SJCRH30 (cell line): ENCODE measurements around the gene TIMP3. TPM values are rescaled to one million over a fixed set of nuclear protein-coding genes. Genes with fewer than 3 reads are reported as not detected.

ENCODE experiments used
- DNase-seq, 2 experiments: peaks; one replicate each; pipeline ENCODE4 v3.0.0-alpha.2; 2015 to 2020
- H3K27ac ChIP-seq: fragments of 250-450 bp; sonication (Bioruptor Pico); 2 replicates; pipeline ENCODE4 v1.5.1; 2020; ENCODE audit warnings: mild to moderate bottlenecking, moderate library complexity
- H3K27me3 ChIP-seq: fragments of 250-450 bp; sonication (Bioruptor Pico); 2 replicates; pipeline ENCODE4 v1.5.1; 2020; ENCODE audit warnings: mild to moderate bottlenecking, moderate library complexity
- H3K36me3 ChIP-seq: fragments of 250-450 bp; sonication (Bioruptor Pico); 2 replicates; pipeline ENCODE4 v1.5.1; 2020; ENCODE audit warnings: mild to moderate bottlenecking, moderate library complexity
- H3K4me1 ChIP-seq: fragments of 250-450 bp; sonication (Bioruptor Pico); 2 replicates; pipeline ENCODE4 v1.5.1; 2020; ENCODE audit warnings: mild to moderate bottlenecking, moderate library complexity
- H3K4me3 ChIP-seq: fragments of 250-450 bp; sonication (Bioruptor Pico); 2 replicates; pipeline ENCODE4 v1.5.1; 2020; ENCODE audit warnings: mild to moderate bottlenecking, moderate library complexity
- H3K9me3 ChIP-seq: fragments of 250-450 bp; sonication (Bioruptor Pico); replicated peaks from 2 replicates; pipeline ENCODE4 v1.5.1; 2020; ENCODE audit warnings: mild to moderate bottlenecking, moderate library complexity
- total RNA-seq: library from RNA; depleted of rRNA; stranded (reverse); fragments of >200 nt; shearing (Covaris generic); gene quantifications from 2 replicates; pipeline ENCODE4 v1.2.3, GENCODE V29; 2014

The TIMP3 gene
- total RNA-seq, 1 experiment from 2014 or later, result 35.0 TPM

DNA sequence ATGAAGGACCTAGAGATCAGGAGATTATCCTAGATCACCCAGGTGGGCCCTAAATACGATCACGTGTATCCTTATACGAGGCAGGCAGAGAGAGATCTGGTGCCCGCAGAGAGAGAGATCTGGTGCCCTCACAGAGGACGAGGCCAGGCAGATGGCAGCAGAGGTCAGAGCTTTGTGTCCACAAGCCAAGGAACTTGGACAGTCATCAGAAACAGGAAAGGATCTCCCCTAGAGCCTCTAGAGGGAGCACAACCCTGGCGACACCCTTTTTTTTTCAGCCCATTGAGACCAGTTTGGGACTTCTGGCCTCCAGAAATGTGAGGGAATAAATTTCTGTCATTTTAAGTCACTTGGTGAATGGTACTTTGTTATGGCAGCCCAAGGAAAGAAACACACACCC, 25.5 kb upstream of the TIMP3 start:
- Histone ChIP-seq H3K4me1 (peaks cover 3% of the 10 kb centered on the region; the same call in 1 of the 2 replicates), H3K27ac (no peak overlapping the region), H3K4me3 (no peak overlapping the region), H3K9me3 (no peaks in the 10 kb centered on the region), H3K27me3 (no peaks in the 10 kb centered on the region), H3K36me3 (no peaks in the 10 kb centered on the region)
- DNase-seq, result no peak

DNA sequence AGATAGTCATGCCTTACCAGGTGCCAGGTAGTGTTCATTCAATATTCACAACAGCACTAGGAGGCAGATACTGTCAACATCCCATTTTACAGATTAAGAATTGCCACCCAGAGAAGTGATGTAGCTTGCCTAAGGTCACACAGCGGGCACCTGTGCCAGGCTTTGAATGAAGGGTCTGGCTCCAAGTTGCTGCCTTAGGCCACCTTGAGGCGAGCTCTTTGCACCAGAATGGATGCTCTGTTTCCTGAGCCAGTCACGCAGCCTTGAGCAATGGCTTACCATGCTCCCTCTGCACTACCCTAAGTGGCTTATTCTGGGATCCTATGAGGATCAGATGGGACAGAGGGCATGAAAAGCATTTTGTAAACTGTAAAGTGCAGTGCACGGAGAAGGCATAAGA, 25.1 kb upstream of the TIMP3 start:
- Histone ChIP-seq H3K27ac (no peak overlapping the region), H3K4me3 (no peak overlapping the region)

DNA sequence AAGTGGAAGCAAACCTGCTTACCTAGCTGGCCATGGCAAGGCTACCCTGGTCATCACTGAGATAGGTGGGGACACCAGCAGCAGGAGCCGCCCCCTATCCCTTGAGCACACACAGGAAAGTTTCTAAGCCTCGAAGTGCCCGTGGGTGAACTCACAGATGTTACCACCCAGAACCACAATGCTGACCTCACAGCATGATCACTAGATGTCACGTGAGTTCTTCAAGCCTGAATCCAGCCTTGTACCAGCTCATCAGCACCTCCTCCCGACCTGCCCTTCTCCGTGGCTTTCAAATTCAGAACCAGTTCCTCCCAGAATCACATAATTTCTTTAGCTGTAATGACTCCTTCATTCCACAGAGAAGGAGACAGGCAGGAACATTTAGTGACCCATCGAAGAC, 24.7 kb upstream of the TIMP3 start:
- H3K9me3 ChIP-seq, result no peaks in the 10 kb centered on the region
- no peak overlapping the region for H3K4me3 ChIP-seq
- H3K27me3 ChIP-seq, result no peaks in the 10 kb centered on the region
- H3K36me3 ChIP-seq, result no peaks in the 10 kb centered on the region
- peaks cover 3% of the 10 kb centered on the region; the same call in 1 of the 2 replicates for H3K4me1 ChIP-seq
- DNase-seq, result peak in 1 of 2 experiments; percentile 26
- H3K27ac ChIP-seq, result no peak overlapping the region

More for the DNA sequence above, 25.1 kb upstream of the TIMP3 start:
- Histone ChIP-seq H3K9me3 (no peaks in the 10 kb centered on the region), H3K36me3 (no peaks in the 10 kb centered on the region), H3K27me3 (no peaks in the 10 kb centered on the region), H3K4me1 (peaks cover 3% of the 10 kb centered on the region; the same call in 1 of the 2 replicates)
- DNase-seq, result no peak

DNA sequence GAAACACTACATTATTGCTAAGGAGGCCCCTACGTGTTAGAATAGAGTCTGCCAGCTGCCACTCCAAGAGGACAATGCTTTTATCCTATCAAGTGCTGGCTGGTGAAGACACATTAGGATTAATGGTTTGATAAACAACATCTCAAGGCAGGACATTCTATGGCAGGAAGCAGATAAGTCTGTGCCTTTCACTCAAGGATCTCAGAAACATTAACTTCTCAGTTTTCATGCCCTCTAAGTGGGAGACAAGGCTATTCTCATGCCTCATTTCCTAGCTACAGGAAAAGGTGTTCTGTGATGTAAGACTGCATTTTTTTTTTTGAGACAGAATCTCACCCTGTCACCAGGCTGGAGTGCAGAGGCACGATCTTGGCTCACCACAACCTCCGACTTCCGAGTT, 23.5 kb upstream of the TIMP3 start:
- no peak overlapping the region for H3K4me3 ChIP-seq
- H3K27ac ChIP-seq, result no peak overlapping the region
- DNase-seq, result no peak

DNA sequence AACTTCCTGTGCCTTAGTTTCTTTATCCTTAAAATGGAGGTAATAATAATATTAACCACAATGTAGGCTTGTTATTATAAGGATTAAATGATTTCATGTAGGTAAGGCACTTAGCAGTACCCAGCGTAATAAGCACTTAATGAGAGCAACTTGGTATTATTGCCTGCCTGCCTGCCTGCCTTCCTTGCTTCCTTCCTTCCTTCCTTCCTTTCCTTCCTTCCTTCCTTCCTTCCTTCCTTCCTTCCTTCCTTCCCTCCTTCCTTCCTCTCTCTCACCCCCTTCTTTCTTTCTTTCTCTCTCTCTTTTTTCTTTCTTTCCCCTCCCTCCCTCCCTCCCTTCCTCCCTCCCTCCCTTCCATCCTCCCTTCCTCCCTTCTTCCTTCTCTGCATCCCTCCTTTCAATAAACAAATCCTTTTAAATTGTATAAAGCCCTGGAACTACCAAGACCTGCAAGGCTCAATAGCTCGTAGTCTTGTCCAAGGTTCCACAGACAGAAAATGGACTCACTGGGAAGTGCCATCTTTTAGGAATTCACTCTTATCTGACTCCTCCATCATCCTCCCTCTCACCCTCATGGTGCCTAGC, 20.7 kb upstream of the TIMP3 start:
- Histone ChIP-seq H3K27me3 (no peaks in the 10 kb centered on the region), H3K4me1 (peaks cover 3% of the 10 kb centered on the region; the same call in 1 of the 2 replicates), H3K36me3 (no peaks in the 10 kb centered on the region), H3K4me3 (no peak overlapping the region), H3K9me3 (no peaks in the 10 kb centered on the region), H3K27ac (no peak overlapping the region)
- no peak for DNase-seq

More for the DNA sequence above, 23.5 kb upstream of the TIMP3 start:
- Histone ChIP-seq H3K9me3 (no peaks in the 10 kb centered on the region), H3K36me3 (no peaks in the 10 kb centered on the region), H3K27me3 (no peaks in the 10 kb centered on the region), H3K4me1 (peaks cover 3% of the 10 kb centered on the region; the same call in 1 of the 2 replicates)

DNA sequence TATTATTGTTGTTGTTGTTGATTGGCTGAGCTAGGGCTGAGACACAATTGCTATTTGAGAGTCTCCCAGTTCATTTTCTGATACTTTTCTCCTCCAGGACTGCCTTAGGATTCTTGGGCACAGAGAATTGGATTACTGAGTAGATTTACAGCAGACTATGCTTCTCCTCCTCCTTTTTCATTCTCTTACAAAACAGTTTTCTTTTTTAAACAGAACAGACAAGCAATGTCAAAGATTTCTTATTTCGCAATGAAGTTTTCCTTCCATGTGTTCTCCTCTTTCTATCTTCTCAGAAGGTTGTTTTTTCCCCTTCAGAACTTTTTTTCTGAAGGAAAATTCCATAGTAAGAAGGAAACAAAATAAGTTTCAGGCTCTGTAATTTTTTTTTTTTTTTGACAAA, 19.8 kb upstream of the TIMP3 start:
- Histone ChIP-seq H3K36me3 (no peaks in the 10 kb centered on the region), H3K27me3 (no peaks in the 10 kb centered on the region), H3K4me3 (no peak overlapping the region), H3K27ac (no peak overlapping the region), H3K9me3 (no peaks in the 10 kb centered on the region), H3K4me1 (peaks cover under 1% of the 10 kb centered on the region; the same call in 1 of the 2 replicates)
- DNase-seq, result no peak

DNA sequence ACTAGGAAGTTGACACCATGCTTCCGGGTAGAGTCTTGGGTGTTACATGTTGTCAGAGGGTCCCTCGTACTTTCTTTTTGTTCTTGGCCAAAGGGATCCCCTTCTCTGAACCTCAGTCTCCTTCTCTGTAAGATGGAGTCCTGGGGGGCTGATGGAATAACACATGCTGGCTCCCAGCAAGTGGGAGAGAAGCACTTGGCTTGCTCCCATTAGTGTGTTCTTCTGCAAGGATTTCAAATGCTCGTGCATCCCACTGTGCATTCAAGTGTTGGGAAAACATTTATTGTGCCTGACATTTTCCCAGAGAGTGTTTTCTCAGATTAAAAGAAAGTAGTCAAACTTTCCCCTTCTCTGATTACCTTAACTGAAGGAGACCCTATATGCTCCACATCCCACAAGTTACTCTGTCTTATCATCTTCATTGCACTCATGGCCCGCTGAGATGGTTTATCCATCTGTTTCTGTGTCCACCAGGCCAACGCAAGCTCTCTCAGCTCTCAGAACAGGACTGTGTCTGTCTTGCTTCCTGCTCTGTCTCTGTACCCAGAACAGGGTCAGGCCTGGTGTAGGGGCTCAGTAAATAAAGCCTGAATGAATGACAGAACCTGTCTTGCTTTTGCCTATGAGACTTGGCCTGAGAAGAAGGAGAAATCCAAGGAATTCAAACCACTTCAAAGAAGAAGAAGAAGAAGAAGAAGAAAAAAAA, 16.0 kb upstream of the TIMP3 start:
- DNase-seq, result no peak
- H3K4me1 ChIP-seq, result no peaks in the 10 kb centered on the region
- no peaks in the 10 kb centered on the region for H3K27me3 ChIP-seq
- H3K36me3 ChIP-seq, result no peaks in the 10 kb centered on the region
- H3K4me3 ChIP-seq, result no peak overlapping the region
- H3K27ac ChIP-seq, result no peak overlapping the region
- H3K9me3 ChIP-seq, result no peaks in the 10 kb centered on the region

DNA sequence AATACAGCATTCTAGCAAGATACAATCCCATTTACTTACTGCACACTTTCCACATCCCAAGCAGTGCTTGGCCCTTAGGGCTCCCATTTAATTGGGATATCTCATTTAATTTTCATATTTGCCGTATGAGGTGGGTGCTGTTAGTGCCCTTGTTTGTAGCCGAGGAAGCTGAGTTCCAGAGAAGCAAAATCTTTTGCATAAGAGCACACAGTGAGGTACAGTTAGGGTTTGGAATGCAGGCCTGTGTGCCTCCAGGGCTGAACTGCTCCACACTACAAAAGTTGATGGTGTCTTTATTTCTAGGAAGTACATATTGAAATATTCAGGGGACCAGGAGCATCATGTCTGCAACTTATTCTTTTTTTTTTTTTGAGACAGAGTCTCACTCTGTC, 15.5 kb upstream of the TIMP3 start:
- H3K9me3 ChIP-seq, result no peaks in the 10 kb centered on the region
- no peak overlapping the region for H3K27ac ChIP-seq
- H3K36me3 ChIP-seq, result no peaks in the 10 kb centered on the region
- H3K4me3 ChIP-seq, result no peak overlapping the region
- DNase-seq, result no peak
- no peaks in the 10 kb centered on the region for H3K4me1 ChIP-seq
- no peaks in the 10 kb centered on the region for H3K27me3 ChIP-seq

DNA sequence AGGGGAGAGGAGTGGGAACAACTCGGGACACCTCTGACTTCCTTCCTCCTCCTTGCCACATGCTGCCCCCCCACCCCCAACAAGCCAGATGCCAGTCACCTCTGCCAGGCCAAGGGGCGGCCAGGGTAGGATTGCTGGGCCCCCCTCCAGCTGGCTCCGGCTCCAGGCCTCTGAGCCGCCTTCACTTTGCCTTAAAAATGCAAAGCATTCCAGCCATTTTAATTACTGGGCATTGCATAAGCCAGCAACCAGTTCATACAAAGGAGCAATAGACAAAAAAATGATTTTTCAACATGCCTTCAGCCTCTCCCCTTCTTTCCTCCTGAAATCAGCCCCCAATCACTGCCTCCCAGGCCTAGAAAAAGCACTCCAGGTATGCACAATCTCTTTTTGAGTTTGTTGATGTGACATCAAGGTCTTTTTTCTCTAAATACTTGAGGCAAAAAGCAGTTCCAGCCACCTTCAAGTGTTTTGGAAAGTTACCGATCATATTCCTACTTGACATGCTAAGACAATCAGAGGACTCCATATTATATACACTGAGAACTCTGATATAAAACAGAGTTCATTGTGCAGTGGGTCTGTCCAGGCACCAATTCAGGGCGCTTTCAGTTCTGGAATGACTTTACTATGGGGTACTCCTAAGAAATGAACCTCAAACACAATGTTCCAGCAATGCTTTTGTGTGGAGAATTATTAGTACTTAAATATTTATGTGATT, 12.4 kb upstream of the TIMP3 start:
- Histone ChIP-seq H3K27ac (no peak overlapping the region), H3K4me1 (no peaks in the 10 kb centered on the region), H3K4me3 (no peak overlapping the region), H3K36me3 (no peaks in the 10 kb centered on the region), H3K27me3 (no peaks in the 10 kb centered on the region), H3K9me3 (no peaks in the 10 kb centered on the region)
- no peak for DNase-seq

DNA sequence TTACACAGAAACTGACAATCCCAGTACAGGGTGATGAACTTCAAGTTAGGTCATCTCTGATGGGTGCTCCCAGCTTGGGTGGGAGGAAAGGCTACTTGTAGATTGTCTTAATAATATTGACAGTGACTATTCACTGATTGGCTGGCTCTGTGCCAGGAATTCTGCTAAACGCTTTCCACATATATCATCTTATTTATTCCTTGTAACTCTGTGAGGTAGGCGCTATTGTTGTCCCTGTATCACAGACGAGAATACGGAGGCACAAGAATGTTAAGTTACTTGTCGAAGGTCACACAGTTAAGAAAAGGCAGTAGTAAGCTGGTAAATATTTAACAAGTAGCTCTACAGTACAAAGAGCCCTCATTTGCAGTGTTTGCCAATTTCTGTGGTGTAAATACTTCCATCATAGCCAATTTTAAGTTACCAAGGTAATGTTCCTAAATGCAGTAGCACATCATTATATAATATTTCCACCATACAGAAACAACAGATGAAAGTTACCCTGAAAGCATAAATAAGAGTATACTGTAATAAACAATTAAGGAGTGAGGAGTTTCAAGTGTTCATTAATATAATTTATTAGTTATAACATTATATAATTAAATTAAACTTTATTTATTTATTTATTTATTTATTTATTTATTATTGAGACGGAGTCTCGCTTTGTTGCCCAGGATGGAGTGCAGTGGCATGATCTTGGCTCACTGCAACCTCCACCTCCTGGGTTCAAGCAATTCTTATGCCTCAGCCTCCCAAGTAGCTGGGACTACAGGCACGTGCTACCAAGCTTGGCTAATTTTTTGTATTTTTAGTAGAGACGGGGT, 11.5 kb upstream of the TIMP3 start:
- Histone ChIP-seq H3K4me3 (no peak overlapping the region), H3K36me3 (no peaks in the 10 kb centered on the region), H3K4me1 (no peaks in the 10 kb centered on the region), H3K27ac (no peak overlapping the region), H3K27me3 (no peaks in the 10 kb centered on the region), H3K9me3 (no peaks in the 10 kb centered on the region)
- DNase-seq, result no peak

DNA sequence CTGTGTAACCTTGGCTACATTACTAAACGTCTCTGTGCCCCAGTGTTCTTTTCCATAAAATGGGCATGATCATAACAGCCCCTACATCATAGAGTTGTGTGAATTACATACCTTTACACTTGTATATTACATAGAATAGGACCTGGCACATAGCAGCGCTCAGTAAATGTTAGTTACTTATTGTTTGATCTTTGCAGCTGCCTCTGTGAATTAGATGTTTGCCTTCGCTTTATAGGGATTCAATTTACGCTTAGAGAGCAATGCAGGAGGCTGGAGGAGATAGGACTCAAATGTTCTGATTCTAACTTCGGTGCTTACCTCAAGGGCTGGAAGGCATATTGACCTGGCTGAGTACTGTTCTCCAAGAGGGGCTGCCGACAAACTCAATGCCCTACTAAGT, 10.4 kb upstream of the TIMP3 start:
- Histone ChIP-seq H3K36me3 (no peaks in the 10 kb centered on the region), H3K27me3 (no peaks in the 10 kb centered on the region), H3K27ac (no peak overlapping the region), H3K4me1 (no peaks in the 10 kb centered on the region), H3K9me3 (no peaks in the 10 kb centered on the region), H3K4me3 (no peak overlapping the region)
- DNase-seq, result no peak

DNA sequence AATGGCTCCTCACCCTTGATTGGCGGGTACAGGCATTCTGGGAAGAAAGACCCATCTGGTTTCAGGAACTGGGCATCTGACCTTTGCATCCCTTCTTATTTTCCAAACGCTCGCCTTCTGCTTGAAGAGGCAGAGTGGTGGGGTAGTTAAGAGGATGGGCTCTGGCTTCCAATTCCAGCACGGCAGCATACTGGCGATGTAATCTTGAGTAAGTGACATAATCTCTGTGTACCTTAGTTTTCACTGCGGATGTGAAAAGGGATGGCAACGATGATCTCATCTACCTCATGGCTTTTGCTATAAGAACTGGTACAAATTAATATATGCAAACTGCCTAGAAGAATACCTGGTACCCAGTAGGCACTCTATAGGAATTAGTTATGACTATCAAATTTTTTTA, 10.0 kb upstream of the TIMP3 start:
- H3K27ac ChIP-seq, result no peak overlapping the region
- no peaks in the 10 kb centered on the region for H3K27me3 ChIP-seq
- no peak for DNase-seq
- H3K9me3 ChIP-seq, result no peaks in the 10 kb centered on the region
- H3K4me3 ChIP-seq, result no peak overlapping the region
- H3K4me1 ChIP-seq, result no peaks in the 10 kb centered on the region
- H3K36me3 ChIP-seq, result no peaks in the 10 kb centered on the region

DNA sequence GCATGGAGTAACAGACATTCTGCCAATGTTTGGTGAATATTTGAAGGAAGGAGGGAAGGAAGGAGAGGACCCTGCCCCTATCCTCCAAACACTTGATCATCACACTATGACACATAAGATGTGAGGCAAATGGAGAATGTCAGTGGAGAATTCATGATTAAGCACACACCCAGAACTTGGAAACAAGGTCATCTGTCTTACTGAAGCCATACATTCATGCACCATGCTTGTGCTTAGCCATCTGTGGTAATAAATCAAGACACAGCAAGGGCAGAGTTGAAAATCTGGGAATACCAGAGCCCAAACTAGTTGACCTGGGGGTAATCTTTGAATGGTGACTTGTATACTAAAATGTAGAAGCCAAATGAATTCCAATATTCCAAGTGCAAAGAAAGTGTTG, 7.9 kb upstream of the TIMP3 start:
- Histone ChIP-seq H3K36me3 (no peaks in the 10 kb centered on the region), H3K9me3 (no peaks in the 10 kb centered on the region)

DNA sequence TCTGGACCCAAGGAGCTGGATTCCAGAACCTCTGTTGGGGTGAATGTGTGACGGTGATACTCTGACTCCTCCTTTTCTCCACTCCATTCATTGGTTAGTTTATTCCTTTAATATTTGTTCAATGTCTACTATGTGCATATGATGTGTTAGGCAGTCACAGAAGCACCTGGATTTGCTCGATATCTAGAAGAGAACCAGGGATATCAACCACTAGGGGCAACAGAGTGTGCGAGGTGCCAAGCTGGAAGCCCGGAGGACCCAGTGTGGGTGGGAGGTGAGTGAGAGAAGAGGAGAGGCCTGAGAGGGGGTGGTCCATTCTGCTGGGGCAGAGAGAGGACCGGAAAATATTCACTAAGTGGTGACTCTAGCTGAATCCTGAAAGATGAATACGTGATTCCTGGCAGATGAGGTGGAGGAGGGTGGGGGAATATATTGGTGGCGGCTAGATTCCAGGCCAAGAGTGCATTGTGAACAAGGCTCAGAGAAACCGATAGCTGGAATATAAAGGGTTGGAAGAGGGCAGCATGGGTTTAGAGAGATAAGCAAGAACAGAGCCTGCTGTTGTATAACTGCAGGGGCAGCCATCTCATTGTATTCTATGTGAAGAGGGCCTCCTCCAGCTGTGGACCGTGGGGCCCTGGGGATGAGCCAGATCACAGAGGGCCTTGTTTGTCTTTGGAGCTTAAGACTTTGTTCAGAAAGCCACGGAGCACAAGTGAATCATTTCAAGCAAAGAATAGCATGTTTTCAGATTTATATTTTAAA, 6.9 kb upstream of the TIMP3 start:
- H3K4me3 ChIP-seq, result no peak overlapping the region
- H3K36me3 ChIP-seq, result no peaks in the 10 kb centered on the region
- DNase-seq, result no peak
- no peaks in the 10 kb centered on the region for H3K27me3 ChIP-seq
- H3K9me3 ChIP-seq, result no peaks in the 10 kb centered on the region
- H3K4me1 ChIP-seq, result peaks cover 5% of the 10 kb centered on the region
- H3K27ac ChIP-seq, result no peak overlapping the region

More for the DNA sequence above, 7.9 kb upstream of the TIMP3 start:
- no peak overlapping the region for H3K4me3 ChIP-seq
- no peak for DNase-seq
- H3K4me1 ChIP-seq, result no peaks in the 10 kb centered on the region
- no peak overlapping the region for H3K27ac ChIP-seq
- H3K27me3 ChIP-seq, result no peaks in the 10 kb centered on the region
